ENCODE measurements around the gene TM4SF18. TPM values are rescaled to one million over a fixed set of nuclear protein-coding genes. Genes with fewer than 3 reads are reported as not detected.

Gene TM4SF18
- polyA plus RNA-seq, 1 donor (not counting 4 experiments of a cell fraction or from before 2014, with no cell fraction given) = not detected

DNA sequence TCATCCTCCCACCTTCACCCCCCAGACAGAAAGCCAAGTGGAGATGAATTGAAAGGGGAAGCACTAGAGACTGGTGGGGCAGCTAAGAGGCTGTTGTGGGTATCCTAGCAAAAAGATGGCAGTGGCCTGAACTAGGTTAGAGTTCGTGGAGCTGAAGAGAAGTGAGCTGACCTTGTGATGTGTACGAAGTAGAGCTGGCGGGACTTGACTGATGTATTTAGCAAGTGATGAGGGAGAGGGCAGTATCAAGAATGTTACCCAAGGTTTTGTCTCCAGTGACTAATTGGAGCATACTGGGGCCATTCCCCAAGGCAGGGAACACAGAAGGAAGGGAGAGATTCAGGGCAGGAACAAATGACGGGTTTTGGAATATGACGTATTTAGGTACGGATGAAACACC lies 61.8 kb downstream of the TM4SF18 start:
- Histone ChIP-seq H3K9me1 (ENCODE audit: control insufficient read depth, extremely low read depth, insufficient read depth, low read length) (no peaks in the 10 kb centered on the region), H3K4me2 (ENCODE audit: control insufficient read depth, extremely low read depth, insufficient read depth, low read depth, low read length) (no peak overlapping the region), H4K20me1 (ENCODE audit: control insufficient read depth, extremely low read depth, insufficient read depth, low read length) (no peaks in the 10 kb centered on the region), H3K9me3 (ENCODE audit: control insufficient read depth, low read depth, low read length) (no peaks in the 10 kb centered on the region), H3K4me1 (ENCODE audit: control insufficient read depth, extremely low read depth, insufficient read depth, low read length) (no peaks in the 10 kb centered on the region), H3K79me2 (ENCODE audit: control insufficient read depth, insufficient read depth, low read length) (no peaks in the 10 kb centered on the region), H3K27me3 (ENCODE audit: control insufficient read depth, extremely low read depth, insufficient read depth, low read length) (no peaks in the 10 kb centered on the region), H3K9ac (ENCODE audit: control insufficient read depth, extremely low read depth, insufficient read depth, low read length) (no peak overlapping the region), H3K4me3 (ENCODE audit: control insufficient read depth in 2 of 3, extremely low read depth in 1 of 3, insufficient read depth in 2 of 3, low read depth in 1 of 3, low read length in 3 of 3) (no peak overlapping the region), H3K27ac (ENCODE audit: control insufficient read depth, insufficient read depth, low read length) (no peak overlapping the region), H3K36me3 (ENCODE audit: control insufficient read depth in 2 of 2, extremely low read depth in 1 of 2, insufficient read depth in 2 of 2, low read length in 2 of 2) (no peaks in the 10 kb centered on the region), H2AFZ (ENCODE audit: control insufficient read depth, low read length) (no peak overlapping the region)
- FAIRE-seq (no peak), DNase-seq (ENCODE audit: low read depth, low spot score) (no peak)
- dilution Hi-C loops (cut with MboI; ENCODE audit: extremely low pct_ligation_motif_present, low sequenced_read_pairs) = no loop called here
- TF ChIP-seq EZH2 (IDR thresholded peaks at IDR 0.05; ENCODE audit: low read length) = no peak
- TF ChIP-seq, protein P1, sequence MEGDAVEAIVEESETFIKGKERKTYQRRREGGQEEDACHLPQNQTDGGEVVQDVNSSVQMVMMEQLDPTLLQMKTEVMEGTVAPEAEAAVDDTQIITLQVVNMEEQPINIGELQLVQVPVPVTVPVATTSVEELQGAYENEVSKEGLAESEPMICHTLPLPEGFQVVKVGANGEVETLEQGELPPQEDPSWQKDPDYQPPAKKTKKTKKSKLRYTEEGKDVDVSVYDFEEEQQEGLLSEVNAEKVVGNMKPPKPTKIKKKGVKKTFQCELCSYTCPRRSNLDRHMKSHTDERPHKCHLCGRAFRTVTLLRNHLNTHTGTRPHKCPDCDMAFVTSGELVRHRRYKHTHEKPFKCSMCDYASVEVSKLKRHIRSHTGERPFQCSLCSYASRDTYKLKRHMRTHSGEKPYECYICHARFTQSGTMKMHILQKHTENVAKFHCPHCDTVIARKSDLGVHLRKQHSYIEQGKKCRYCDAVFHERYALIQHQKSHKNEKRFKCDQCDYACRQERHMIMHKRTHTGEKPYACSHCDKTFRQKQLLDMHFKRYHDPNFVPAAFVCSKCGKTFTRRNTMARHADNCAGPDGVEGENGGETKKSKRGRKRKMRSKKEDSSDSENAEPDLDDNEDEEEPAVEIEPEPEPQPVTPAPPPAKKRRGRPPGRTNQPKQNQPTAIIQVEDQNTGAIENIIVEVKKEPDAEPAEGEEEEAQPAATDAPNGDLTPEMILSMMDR (optimal IDR thresholded peaks at IDR 0.05 in 1 of 3, IDR thresholded peaks at IDR 0.05 in 1 of 3, conservative IDR thresholded peaks at IDR 0.05 in 1 of 3; ENCODE audit: extremely low read depth in 1 of 3, insufficient read depth in 2 of 3, low read length in 3 of 3) = no peak

DNA sequence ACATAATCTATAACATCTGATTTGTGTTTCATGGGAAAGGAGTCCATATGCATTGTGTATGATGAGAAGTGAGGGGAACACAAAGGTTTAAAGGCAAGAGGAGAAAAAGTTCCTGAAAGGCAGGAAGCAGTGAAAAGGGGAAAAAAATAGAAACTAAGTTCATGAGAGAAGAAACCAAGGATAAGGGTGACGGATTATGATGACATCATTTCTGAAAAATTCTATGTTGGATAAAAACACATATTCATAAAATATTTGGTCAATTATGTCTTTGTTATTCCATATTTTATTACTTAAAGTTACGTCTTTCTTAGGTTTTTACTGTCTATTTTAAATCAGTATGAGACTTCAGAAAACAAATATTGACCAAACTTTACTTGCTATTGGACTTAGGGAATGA lies 63.3 kb downstream of the TM4SF18 start:
- no peaks in the 10 kb centered on the region for H3K27me3 ChIP-seq (ENCODE audit: control insufficient read depth, extremely low read depth, insufficient read depth, low read length)
- TF ChIP-seq, protein P1 (optimal IDR thresholded peaks at IDR 0.05 in 1 of 3, IDR thresholded peaks at IDR 0.05 in 1 of 3, conservative IDR thresholded peaks at IDR 0.05 in 1 of 3; ENCODE audit: extremely low read depth in 1 of 3, insufficient read depth in 2 of 3, low read length in 3 of 3) = no peak
- no peak for TF ChIP-seq EZH2 (IDR thresholded peaks at IDR 0.05; ENCODE audit: low read length)
- no peak overlapping the region for H3K27ac ChIP-seq (ENCODE audit: control insufficient read depth, insufficient read depth, low read length)
- dilution Hi-C loops (cut with MboI; ENCODE audit: extremely low pct_ligation_motif_present, low sequenced_read_pairs) = no loop called here
- H3K36me3 ChIP-seq (ENCODE audit: control insufficient read depth in 2 of 2, extremely low read depth in 1 of 2, insufficient read depth in 2 of 2, low read length in 2 of 2) = no peaks in the 10 kb centered on the region
- H2AFZ ChIP-seq (ENCODE audit: control insufficient read depth, low read length) = no peak overlapping the region
- H3K9me3 ChIP-seq (ENCODE audit: control insufficient read depth, low read depth, low read length) = no peaks in the 10 kb centered on the region
- no peaks in the 10 kb centered on the region for H4K20me1 ChIP-seq (ENCODE audit: control insufficient read depth, extremely low read depth, insufficient read depth, low read length)
- H3K4me3 ChIP-seq (ENCODE audit: control insufficient read depth in 2 of 3, extremely low read depth in 1 of 3, insufficient read depth in 2 of 3, low read depth in 1 of 3, low read length in 3 of 3) = no peak overlapping the region
- H3K79me2 ChIP-seq (ENCODE audit: control insufficient read depth, insufficient read depth, low read length) = no peaks in the 10 kb centered on the region
- H3K4me1 ChIP-seq (ENCODE audit: control insufficient read depth, extremely low read depth, insufficient read depth, low read length) = no peaks in the 10 kb centered on the region
- no peak for FAIRE-seq
- no peak overlapping the region for H3K4me2 ChIP-seq (ENCODE audit: control insufficient read depth, extremely low read depth, insufficient read depth, low read depth, low read length)
- DNase-seq (ENCODE audit: low read depth, low spot score) = no peak
- H3K9ac ChIP-seq (ENCODE audit: control insufficient read depth, extremely low read depth, insufficient read depth, low read length) = no peak overlapping the region
- H3K9me1 ChIP-seq (ENCODE audit: control insufficient read depth, extremely low read depth, insufficient read depth, low read length) = no peaks in the 10 kb centered on the region
